Hematopoietic multipotent progenitor cell treated with erythropoietin and hydrocortisone succinate and interleukin-3 and kit ligand, for 17 days (in vitro differentiated cells): ENCODE results near the gene ICE2.
"Not testable (repeated sequence)": the region's sequence is repeated elsewhere in the genome, so short reads cannot be mapped to it uniquely, and the experiment has no call there.

Experiments used
- DNase-seq: peaks from one replicate; pipeline ENCODE4 v3.0.0-alpha.2; 2015; ENCODE audit warnings: low spot score

The ICE2 gene

DNA sequence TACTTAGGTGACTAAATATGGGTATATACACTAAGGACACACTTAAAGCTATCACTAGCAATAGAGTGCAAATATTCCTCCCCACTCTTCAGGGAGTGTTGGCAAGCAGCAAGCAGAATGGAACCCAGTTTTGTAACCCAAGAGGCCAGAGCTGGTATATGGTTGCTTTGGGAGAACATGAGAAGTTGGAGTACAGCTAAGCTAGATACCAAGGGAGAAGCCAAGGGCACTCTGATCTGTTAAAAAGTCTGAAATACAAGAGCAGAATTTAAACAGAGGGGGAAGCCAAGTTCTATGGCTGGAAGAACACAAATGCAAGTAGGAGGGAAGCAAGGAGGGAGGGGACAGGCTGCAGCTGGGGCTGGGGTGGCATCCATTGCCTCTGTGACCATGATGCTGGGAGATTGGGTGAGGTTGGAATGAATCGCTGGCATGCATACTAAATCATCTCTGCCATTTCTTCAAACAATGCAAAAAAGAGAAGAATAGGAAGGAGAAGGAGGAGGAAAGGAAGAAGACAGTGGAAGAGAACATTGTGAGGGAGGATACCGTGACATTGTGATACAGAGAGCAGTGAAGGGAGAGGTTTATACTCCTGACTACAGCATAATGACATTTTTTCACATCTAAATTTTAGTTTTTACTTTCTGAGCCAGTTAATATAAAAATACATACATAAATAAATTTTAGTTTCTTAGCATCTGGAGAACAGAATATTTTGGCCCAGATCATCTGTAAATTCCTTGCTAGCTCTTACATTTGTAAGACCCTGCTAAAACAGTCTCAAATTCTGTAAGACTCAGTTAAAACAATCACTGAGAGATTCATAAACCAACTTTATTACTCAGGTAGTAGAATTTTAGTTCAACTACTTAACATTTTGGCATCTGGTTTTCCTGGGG, 72.2 kb downstream of the ICE2 start:
- DNase-seq: no peak

DNA sequence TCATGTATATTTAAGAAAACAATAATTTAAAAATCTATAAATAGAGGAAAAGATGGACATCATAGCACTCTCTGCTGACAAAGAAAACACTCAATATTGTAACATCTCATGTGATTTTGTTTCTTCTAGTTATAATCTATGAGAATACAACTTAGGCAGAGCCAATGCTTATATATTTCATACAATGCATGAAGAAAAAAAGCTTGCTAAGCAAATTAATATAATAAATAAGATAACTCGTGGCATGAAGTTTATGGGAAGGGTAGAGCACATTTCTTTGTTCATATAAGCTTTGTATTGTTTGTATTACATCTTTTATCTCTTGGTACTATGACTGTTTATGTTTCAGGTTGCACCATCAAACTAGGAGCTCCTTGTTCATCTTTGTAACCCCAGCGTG, 73.5 kb downstream of the ICE2 start:
- no peak for DNase-seq

DNA sequence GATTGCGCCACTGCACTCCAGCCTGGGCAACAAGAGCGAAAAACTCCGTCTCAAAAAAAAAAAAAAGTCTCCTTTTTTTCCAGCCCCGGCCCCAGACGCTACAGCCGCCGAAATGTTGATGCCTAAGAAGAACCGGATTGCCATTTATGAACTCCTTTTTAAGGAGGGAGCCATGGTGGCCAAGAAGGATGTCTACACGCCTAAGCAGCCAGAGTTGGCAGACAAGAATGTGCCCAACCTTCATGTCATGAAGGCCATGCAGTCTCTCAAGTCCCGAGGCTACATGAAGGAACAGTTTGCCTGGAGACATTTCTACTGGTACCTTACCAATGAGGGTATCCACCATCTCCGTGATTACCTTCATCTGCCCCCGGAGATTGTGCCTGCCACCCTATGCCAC, 74.6 kb downstream of the ICE2 start:
- not testable (repeated sequence) for DNase-seq

DNA sequence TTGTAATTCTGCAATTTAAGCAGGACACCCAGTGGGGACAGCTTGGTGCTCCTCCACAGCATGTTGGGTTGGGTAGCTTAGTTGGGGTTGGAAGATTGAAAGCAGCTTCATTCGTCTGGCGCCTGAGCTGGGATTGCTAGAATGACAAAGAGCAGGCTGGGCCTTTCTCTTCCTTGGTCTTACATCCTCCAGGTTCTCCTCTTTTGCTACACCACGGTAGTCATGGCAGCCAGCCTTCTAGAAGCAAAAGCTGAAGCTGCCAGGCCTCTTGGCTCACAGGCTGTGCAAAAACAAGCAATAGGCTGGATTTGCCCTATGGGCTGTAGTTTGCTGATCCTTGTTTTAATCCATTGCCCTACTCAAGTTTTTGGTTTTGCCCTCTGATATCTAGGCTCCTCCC, 78.0 kb downstream of the ICE2 start:
- DNase-seq: no peak

DNA sequence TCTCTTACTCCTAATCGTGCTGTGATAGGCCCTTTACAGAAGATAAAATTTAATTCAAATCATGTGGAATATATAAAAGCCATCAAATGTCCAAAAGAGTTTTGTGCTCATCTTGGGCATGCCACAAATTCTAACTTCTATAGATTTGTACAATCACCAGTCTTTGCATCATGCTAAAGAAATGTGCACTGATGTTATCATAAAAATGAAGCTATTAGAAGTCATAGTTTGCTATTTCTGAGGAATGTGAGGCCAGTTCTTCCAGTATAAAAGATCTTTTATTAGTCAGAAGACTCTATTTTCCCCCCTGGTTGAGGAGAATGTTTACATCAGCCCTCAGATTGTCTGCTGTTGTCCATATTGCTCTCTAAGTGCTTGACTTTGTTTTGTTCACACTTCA, 79.0 kb downstream of the ICE2 start:
- DNase-seq: no peak

DNA sequence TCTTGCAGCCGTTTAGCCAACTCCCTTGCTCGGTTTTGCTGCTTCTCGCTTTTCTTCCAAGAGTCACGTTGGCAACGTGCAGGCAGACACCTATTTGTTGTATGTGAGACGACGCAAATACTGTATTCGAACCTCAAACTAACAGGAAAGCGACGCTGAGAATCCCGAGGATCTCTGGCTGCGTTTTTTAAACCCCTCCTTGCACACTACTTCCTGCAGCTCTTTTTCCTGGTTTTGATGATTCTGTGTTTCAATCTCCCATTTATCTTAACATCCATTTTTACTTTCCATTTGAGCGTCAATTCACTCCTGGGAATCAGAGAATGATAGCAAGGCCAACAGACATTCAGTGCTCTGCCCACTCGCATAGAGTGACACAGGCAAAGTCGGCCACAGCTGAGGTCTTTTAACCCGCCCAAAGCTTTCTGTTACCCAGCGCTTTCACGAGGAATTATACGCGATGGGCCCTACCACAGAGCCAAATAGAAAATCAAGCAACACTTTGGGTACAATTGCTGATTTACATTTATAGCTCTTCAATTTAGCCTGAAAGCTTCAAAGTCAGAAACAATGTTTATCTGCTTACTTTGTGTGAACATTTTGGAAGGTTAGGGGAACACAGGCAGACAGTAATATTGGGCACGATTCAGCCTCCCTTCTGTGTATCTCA, 79.6 kb downstream of the ICE2 start:
- no peak for DNase-seq

DNA sequence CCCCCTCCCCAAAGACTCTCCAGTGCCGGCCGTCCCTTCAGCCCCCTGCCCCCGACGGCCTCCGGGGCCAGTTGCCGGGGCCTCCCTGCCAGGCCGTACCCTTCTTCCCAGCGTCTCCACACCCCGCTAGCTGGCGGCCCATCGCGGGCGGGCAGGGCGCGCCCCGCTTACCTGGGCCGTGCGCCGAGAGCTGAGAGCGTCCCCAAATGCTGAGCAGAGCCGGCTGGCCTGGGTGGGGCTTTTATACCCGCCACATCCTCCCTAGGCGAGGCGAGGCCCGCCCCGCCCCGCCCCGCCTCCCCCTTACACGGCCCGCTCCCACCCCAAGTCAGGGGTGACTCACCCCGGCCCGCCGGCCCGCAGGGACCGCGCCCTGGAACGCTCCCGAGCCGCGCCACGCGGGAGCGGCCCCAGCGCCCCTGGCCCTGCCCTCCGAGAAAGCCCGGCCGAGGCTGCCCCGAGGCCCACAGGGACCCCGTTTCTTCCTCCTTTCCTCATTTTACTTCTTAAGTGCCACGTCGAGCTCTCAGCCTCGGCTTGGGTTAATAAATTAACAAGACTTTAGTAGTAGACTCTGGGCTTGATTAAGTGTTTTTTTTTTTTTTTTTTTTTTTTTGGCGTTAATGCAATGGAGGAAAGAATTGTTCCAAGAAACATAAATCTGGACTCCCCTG, 81.0 kb downstream of the ICE2 start, which contains the start of gene ANXA2:
Gene ANXA2 (minus strand): TSS at position 215 of the 674 bp plus-strand sequence. CDS start 11,911 bp downstream, outside the sequence.
- peak; percentile 58 for DNase-seq

DNA sequence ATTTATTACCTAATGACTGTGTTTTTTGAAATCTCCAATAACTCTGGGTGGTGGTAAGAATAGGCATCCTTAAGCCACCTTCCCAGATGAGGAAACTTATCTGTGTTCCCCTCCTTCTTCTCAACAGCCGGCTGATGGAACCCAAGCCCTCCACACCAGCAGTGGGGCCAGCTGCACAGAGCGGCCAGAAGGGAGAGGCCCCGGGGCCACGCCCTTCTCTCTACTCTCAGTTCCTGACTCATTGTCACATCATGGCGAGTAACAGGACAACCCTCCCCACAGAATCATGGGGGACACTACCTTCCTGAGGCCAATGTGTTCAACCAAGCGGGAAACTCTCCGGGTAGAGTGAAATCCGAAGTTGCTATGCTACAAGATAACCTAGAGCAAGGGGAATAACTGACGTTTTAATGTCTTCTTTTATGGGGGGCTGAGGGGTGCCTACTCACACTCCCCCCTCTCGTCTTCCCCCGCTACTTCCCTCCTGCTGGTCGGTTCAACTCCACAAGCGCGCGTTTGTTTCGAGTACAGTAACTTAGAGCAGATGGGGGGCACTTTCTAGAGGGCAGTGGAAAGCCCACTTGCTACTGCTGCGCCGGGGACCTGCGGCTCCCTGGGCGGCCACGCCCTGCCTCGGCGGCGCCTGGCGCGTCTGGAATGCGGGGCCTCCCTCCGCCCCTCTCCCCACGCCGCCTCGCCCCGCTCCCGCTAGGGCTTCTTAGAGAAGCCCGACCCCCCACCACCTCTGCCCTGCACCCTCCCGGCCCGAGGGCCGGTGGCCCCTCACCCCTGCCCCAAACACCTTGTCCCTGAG, 81.8 kb downstream of the ICE2 start:
- peak; percentile 14 for DNase-seq

DNA sequence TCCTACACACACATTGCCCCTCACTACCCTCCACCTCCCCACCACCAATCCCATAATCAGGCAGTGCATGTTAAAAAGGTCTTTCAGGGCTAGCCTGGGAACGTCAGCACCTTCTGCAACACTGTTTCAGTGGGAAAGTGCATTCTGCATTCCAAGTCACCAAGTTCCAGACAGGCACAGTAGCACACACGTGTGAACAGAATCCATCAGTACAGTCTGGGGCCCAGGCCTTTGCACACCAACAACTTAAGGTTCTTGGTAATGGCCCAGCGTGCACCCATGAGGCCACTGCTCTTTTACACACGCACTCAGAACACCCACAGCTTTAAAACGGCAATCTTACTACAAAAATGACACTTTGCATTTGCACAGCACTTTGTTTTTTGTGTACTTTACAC, 82.4 kb downstream of the ICE2 start:
- DNase-seq: no peak

DNA sequence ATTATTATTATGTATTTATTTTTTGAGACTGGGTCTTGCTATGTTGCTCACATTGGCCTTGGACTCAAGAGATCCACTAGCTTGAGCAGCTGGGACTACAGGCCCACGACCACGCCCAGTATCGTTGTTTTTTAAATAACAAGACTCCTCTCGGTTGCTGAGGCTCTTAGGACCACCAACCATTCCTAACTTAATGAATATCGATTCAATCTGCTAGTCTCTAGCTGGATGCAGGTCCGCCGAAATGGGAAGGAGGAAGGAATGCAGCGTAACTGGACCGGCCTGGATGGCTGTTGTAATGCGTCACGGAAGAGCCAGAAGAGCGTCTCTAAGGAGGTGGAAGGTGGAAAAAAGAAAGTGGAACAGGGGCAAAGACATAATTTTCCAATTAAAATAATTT, 82.8 kb downstream of the ICE2 start:
- no peak for DNase-seq

DNA sequence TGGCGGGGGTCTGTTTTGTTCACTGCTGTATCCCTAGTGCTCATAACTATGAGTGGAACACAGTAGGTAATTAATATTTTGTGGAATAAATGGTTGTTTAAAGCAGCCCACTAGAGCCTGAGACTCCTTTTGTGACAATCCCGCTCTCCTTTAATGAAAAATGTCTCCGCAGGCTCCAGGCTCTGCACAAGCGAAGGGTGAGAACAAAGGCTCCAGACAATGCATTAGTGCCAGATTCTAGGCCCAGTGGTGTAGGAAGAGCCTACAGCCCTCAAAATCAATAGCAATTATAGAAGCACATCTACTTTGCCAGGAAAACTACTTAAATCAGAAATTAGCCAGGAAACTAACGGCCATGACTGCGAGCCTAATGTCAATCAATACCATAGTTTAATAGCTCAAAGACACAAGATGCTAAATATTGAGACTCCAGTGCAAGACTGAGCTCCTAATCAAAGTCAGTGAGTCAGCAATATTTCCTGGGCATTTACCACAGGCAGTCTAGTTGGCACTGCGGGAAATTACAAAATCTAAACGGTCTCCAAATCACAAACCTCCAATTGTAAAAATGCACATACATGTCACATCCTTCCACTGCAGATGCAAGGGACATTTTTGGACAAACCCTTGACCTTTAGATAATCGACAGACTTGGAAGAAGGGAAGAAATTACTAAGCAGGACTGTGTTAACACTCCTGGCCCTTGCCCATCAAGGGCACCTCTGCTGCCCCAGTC, 83.5 kb downstream of the ICE2 start:
- no peak for DNase-seq

DNA sequence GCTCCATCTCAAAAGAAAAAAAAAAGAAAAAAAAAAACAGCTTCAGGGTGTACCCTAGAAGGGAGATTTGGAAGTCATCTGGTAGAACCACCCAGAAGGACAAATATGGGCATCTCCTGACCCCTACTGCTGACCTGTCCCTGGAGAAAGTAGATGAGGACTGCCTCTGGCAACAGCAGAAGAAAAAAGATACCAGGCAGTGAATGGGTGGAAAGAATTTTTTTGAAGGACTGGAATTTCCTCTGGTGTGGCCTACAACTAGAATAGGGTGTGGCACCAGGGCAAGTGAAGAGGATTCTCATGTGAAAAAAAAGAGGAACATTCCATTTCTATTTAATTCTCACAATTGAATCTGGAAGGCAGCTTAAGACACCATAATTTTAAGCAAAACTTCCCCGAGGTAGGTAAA, 84.2 kb downstream of the ICE2 start:
- DNase-seq: no peak

DNA sequence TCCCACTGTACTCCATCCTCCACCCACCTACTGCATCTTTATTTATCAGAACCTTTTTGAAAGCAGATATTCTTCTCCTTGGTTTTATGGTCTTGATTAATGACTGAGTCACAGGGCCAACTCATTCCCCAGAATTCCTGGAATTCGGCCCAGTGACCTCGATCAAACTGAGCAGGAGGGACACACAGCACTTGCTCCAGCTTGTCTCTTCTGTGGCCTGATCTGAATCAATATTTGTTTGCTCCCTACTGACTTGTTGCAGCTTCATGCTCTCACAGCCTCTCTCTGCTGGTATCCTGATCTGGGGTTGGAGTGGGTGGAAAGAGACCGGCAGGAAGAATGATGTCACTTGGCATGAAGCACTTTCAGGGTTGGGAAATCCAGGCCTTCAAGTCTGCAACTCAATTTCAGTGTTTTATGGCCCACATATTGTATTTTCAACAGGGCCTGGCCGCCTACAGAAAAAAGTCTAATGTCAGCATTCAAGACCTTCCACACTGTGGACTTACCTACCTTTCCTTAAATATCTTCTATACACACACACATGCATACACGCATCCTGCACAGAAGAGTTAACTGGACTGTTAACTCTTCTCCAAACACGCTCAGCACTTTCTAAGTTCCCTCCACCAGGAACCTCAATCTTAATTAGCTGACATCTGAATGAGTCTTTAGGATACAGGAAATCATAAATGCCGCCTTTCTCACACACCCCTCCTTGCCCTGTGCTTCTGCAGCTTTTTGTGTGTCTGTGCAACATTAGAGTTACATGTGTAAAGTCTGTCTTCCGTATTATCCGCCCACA, 85.8 kb downstream of the ICE2 start:
- DNase-seq: no peak

DNA sequence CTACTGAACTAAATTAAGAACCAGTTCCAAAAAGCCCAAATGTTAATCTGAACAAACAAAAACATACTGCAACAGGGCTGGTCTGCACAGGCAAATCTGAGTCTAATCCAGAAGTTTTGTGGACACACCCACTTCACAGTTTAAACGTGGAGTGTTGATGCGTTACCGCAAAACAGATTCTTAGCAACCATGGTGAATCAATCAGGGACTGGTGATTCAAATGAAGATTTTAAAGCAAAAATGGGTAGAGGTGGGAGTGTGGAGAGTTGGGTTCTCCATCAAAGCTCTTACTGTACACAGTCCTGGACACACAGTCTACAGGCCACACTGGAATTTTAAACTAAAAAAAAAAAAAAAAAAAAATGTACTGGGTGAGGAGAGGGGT, 86.3 kb downstream of the ICE2 start:
- DNase-seq: no peak

DNA sequence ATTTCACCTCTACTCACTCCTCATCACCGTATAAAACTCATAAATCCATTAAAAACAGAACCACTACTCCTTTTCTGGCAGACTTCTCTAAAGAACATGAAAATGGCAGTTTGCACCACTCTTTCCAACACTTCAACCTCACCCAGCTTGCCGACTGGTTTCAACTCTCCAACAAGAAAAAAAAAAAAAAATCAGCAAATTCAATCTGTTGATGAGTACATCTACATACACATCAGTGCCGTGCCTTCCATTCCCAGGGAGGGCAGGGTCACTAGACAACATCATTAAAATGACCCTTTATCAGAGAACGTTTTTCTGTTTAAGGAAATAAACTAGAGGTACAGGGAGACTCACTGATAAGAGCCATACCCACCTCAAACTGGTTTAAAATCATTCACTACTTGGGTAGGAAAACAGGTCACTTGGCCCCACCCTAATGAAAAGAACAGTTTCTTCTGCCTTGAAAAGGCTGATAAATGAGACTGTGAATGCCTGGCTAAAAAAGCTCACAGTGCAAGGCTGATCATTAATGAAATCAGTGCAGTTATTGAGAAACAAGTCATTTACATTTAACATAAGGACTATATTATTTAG, 87.1 kb downstream of the ICE2 start:
- DNase-seq: no peak

DNA sequence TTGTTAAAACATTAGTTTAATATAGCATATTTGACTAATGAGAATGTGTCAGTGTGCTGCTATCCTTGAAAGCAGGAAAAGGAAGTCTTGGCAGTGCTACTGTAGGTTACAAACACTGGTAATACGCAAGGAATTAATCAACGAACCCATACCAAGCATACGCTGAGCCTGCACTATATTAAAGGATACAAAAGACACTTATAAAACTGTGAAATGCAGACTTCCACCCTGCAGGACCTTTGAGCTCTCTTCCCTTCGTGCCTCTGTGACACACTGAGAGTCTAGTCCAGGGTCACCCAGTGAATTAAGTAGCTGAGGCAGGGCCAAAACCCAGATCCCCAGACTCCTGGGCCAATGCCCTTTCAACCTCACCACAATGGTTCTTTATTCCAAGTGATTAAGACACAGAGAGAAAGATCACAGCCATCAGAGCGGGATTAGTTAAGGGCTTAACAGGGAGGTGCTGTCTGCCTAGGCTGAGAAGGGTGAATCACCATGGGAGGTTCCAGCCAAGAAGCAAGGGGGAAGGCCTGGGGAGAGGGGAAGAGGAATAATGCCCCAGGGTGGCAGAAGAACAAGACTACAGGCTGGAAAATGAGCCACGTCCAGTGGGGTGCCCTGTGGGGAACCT, 88.0 kb downstream of the ICE2 start:
- no peak for DNase-seq

DNA sequence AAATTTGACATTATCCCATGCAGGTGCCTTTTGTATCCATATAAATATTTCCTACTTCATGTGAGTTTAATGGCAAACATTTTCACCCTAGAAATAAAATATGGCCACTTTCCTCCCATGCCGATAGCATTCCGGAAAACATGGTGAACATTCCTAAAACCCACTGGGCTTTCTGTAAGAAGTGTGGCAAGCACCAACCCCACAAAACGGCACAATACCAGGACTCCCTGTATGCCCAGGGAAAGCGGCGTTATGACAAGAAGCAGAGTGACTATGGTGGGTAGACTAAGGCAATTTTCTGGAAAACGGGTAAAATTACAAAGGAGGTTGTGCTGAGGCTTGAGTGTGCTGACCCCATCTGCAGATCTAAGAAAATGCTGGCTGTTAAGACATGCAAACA, 88.7 kb downstream of the ICE2 start:
- no peak for DNase-seq

DNA sequence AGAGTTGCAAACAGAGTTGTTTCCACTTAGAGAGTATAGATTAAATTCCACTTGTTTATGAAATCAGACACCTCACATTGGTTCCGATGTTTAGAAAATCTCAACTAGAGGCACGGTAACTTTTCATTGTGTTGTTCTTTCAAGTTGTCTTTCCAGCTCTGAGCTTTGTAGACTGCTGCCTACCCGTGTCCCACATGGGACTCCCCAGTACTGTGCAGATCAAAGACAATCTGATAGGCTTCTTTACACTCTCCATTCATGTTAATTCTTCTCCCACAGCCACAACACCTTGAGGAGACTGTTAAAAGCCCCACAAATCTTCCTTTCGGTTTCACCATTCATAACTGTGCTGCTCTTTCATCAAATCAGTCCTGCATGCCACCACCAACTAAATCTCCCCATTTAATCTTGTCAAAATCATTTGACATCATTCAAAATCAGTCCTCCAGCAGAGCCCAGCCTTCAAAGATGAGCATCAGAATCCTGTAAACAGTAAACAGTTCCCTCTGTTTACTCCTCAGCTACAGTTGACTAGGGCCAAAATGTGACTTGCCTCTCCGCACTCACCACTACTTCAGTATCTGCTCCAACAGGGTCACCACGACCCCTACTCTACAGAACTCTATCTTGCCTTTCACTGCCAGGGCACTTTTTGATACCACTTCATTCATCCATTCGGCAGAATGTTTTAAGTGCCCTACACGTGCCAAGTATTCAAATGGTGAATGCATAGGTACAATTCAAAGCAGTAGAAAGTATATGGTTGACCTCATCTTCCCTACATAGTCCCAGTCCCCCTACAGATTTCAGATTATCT, 89.5 kb downstream of the ICE2 start:
- DNase-seq: no peak

DNA sequence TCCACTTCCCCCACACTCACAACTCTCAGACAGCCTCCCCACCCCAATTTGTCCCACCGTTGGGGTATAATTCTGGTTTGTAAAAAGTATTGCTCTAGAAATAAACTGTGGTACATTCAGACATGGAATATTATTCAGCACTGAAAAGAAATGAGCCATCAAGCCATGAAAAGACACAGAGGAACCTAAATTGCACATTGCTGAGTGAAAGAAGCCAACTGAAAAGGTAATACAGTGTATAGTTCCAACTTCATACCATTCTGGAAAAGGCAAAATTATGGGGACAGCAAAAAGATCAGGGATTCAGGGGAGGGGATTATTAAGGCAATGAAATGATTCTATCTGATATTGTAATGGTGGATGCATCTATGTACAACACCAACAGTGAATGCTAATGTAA, 91.6 kb downstream of the ICE2 start:
- no peak for DNase-seq
